Activated naive CD8-positive, alpha-beta T cell treated with anti-CD3 and anti-CD28 coated beads for 36 hours (primary cell): Measurements from ENCODE around the gene KIF16B. TPM values are rescaled to one million over a fixed set of nuclear protein-coding genes. Genes with fewer than 3 reads are reported as not detected.
"Not testable (repeated sequence)": the region's sequence is repeated elsewhere in the genome, so short reads cannot be mapped to it uniquely, and the experiment has no call there.

Source experiments
- DNase-seq: peaks from one replicate; pipeline ENCODE4 v3.0.0; 2021
- H3K27ac Mint-ChIP-seq: one replicate; pipeline ENCODE4 v1.8.0; 2022; ENCODE audit warnings: mild to moderate bottlenecking, moderate library complexity, mixed read lengths
- H3K27me3 Mint-ChIP-seq: one replicate; pipeline ENCODE4 v1.8.0; 2022; ENCODE audit warnings: mild to moderate bottlenecking, mixed read lengths
- H3K36me3 Mint-ChIP-seq: one replicate; pipeline ENCODE4 v1.8.0; 2021; ENCODE audit warnings: mild to moderate bottlenecking, mixed read lengths
- H3K4me1 Mint-ChIP-seq: one replicate; pipeline ENCODE4 v1.8.0; 2021; ENCODE audit warnings: mixed read lengths
- H3K4me3 Mint-ChIP-seq: one replicate; pipeline ENCODE4 v1.8.0; 2022; ENCODE audit warnings: mild to moderate bottlenecking, moderate library complexity, mixed read lengths
- H3K9me3 Mint-ChIP-seq: one replicate; pipeline ENCODE4 v1.8.0; 2022; ENCODE audit warnings: mixed read lengths
- total RNA-seq, 2 experiments: library from RNA; stranded (reverse); gene quantifications; one replicate each; pipeline ENCODE4 v1.2.3, GENCODE V29; 2021

The KIF16B gene
- total RNA-seq, 2 experiments from 2014 or later = 4.8 to 4.9 TPM

DNA sequence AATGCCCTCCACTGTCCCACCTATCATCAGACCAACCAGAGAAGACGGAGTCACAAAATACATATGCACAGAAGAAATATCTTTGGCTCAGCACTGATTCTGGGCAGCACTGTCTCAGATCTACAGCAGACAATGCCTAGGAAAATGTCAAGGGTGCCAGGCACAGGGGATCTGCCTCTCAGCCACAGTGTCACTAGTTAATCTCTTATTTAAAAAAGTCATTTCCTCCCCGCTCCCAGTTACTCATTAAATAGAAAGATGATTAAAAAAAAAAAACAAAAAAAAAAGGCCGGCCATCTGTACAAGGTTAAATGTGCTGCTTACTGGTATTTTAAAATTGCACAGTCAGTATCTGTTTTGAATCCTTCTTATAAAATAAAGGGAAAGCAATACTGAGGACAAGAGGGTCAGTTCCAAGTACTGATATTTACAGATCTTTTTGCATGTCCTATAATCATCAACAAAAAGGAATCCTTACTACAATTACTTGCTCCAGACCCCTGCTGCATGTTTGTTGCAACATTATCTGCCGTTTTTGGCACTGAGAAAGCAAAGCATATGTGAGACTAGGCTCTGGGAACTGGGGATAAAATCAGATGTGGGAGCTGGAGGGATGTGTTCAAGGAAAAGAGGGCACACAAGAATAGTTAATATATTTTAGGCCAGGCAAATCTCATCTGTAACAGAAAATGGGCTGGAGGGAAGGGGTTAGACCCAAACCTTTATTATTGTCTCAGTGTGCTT is 299.3 kb downstream of the KIF16B start:
- Mint-ChIP-seq H3K27ac (no peak overlapping the region), H3K4me1 (no peaks in the 10 kb centered on the region), H3K4me3 (no peak overlapping the region), H3K27me3 (no peaks in the 10 kb centered on the region), H3K36me3 (peaks cover 16% of the 10 kb centered on the region), H3K9me3 (peaks cover 2% of the 10 kb centered on the region)
- no peak for DNase-seq

DNA sequence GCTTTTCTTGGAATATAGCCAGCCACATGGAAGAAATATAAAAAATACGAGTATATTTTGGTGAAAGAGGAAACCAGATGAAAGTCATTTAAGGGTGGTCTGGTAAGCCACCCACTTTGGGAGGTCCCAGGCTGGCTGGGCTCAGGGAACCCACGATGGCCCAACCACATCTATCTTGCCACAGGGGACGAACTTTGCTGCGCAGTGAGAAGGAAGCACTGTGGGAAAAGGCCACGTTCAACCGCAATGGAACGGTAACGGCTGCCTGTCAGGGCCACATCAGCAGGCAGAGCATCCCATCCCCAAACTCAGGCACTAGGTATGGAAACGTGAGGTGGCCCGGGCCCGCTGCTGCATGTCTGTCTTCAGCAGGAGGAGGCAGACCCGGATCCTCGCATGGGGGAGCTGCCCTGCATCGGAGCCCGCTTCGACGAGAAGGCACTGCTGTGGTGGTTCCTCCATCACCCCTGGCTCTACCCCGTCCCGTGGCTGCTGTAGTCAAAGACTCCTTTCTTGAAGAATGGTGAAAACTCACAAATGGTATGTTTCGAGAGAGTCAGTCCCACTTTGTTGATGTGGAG is 300.4 kb downstream of the KIF16B start:
- no peak for DNase-seq
- Mint-ChIP-seq H3K36me3 (peaks cover 17% of the 10 kb centered on the region), H3K9me3 (peaks cover 2% of the 10 kb centered on the region), H3K4me1 (no peaks in the 10 kb centered on the region), H3K4me3 (no peak overlapping the region), H3K27ac (no peak overlapping the region), H3K27me3 (no peaks in the 10 kb centered on the region)

DNA sequence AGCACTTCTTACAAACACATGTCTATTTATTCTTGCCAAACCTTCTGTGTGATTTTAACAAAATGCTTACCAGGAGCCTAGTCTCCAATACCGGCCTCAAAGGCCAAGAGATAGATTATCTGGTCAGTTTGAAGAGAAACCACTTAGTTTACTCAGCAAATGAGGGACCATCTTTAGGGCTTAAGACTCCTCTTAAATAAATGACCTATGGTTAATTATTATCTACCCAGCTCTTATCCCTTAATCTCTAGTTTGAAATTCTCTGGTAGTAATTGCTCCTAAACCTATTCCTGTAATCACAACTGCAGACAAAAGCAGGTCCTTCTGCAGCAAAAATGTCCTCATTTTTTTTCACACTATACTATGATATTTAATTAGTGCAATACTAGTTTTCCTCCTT is 301.8 kb downstream of the KIF16B start:
- Mint-ChIP-seq H3K27me3 (no peaks in the 10 kb centered on the region), H3K4me3 (no peak overlapping the region), H3K27ac (no peak overlapping the region), H3K9me3 (peaks cover 5% of the 10 kb centered on the region), H3K36me3 (peaks cover 20% of the 10 kb centered on the region), H3K4me1 (no peaks in the 10 kb centered on the region)
- DNase-seq = no peak

DNA sequence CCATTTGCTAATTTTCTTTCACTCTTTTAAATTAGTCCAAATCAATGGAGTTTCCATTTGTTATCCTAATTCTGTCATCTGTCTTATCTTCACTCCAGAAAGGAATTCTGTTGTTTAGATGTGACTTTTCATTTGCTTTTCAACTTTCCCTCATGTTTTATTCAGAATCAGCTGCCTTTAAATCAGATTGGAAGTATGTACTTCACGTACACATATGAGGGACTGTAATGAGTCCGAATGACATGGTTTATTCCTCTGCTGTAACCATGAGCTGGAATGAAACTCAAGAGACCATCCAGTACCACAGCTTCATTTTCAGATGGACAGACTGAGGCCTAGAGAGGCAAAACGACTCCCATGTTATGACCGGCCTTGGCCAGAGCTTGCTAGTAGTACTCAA is 302.3 kb downstream of the KIF16B start:
- Mint-ChIP-seq H3K27me3 (no peaks in the 10 kb centered on the region), H3K4me1 (no peaks in the 10 kb centered on the region), H3K36me3 (peaks cover 20% of the 10 kb centered on the region), H3K27ac (no peak overlapping the region), H3K9me3 (peaks cover 6% of the 10 kb centered on the region), H3K4me3 (no peak overlapping the region)
- no peak for DNase-seq

DNA sequence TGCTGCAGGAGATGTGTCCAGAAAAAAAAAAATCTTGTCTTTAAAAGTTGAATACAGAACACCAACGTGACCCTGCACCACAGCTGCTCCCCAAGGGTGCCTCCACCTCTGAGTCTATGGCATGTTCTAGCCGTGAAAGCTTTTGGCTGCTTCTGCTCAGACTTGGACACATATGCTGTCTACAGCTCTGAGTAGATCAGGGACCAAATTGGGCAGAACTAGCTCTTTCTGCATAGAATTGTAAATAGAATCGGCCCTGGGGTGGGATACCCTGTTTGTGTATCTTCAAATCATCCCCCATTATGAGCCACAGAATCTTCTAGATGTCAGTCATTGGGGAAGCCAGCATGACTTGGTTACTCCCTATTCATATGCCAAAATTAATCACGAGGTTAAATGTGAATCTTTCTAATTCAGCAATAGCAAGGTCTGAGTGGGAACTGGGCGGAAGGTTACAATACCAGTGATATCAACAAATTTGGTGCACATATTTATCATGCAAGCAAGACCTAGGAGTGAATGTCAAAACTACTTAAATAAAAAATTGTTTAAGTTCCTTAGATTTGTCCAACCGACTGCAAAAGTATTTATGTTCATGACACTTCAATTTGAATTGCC is 302.8 kb downstream of the KIF16B start:
- H3K9me3 Mint-ChIP-seq = peaks cover 11% of the 10 kb centered on the region

DNA sequence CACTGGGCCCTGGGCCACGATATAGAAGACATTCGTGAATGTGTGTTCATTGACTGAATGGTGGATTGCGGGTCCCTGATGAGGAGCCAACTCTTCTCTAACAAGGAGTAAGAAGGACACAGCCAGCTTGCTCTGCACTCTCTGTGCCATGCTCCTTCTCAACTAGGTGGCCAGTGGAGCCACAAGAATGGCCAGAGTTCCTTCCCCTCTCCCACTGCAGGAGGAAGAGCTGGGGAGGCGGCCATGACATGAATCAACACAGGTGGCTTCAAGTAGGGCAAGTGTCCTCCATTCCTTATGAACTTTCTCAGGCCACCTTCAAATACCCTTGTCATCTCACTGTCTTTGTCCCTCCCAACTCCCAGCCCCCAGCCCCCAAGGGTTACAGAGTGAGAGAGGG is 305.7 kb downstream of the KIF16B start:
- H3K4me3 Mint-ChIP-seq = no peak overlapping the region
- peaks cover 16% of the 10 kb centered on the region for H3K36me3 Mint-ChIP-seq
- DNase-seq = no peak
- no peaks in the 10 kb centered on the region for H3K27me3 Mint-ChIP-seq
- H3K4me1 Mint-ChIP-seq = no peaks in the 10 kb centered on the region
- no peak overlapping the region for H3K27ac Mint-ChIP-seq
- H3K9me3 Mint-ChIP-seq = peaks cover 12% of the 10 kb centered on the region

More for the DNA sequence above, 302.8 kb downstream of the KIF16B start:
- DNase-seq = no peak
- Mint-ChIP-seq H3K36me3 (peaks cover 22% of the 10 kb centered on the region), H3K4me1 (no peaks in the 10 kb centered on the region), H3K4me3 (no peak overlapping the region), H3K27me3 (no peaks in the 10 kb centered on the region), H3K27ac (no peak overlapping the region)

DNA sequence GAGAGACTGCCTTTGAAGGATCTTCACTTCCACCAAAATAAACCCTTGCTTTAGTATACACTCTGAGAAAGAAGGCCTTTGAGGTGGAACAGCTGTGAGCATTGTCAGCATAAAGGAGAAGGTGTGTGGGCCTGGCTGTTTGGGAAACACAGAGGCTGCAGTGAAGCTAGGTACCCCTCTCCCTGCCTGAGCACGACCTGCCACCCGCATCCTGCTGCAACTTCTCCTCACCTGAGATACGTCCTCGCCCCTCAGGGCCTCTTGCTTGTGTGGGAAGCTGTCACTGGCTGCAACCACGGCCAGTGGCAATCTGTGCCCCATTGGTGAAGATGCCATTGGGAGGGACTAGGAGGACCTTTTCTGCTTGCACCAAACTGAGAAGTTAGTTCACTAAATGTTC is 307.9 kb downstream of the KIF16B start:
- Mint-ChIP-seq H3K4me1 (no peaks in the 10 kb centered on the region), H3K27ac (no peak overlapping the region), H3K9me3 (peaks cover 12% of the 10 kb centered on the region), H3K4me3 (no peak overlapping the region), H3K27me3 (no peaks in the 10 kb centered on the region), H3K36me3 (peaks cover 12% of the 10 kb centered on the region)
- no peak for DNase-seq

DNA sequence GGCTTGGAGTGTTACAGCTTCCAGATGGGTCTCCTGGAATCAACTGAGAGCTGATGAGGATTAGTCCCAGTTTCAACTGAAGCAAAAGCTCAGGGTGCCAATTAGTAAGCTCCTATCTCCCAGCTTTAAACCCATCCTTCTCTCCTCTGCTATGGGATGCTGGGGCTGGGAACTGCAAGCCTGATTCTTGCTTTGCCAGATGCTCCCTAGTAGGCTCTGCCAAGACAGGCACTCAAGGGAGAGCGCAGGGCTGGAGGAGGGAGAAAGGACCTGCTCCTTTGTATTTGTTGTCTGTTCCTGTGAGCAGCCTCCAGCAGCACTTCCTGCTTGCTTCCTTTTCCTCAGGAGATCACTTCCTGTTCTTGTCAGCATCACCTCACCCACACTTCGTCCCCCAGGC is 309.7 kb downstream of the KIF16B start:
- H3K27ac Mint-ChIP-seq = peak overlapping the region; percentile 15
- no peaks in the 10 kb centered on the region for H3K27me3 Mint-ChIP-seq
- H3K4me1 Mint-ChIP-seq = no peaks in the 10 kb centered on the region
- no peak for DNase-seq
- H3K36me3 Mint-ChIP-seq = peaks cover 6% of the 10 kb centered on the region
- H3K9me3 Mint-ChIP-seq = peaks cover 11% of the 10 kb centered on the region
- H3K4me3 Mint-ChIP-seq = no peak overlapping the region

DNA sequence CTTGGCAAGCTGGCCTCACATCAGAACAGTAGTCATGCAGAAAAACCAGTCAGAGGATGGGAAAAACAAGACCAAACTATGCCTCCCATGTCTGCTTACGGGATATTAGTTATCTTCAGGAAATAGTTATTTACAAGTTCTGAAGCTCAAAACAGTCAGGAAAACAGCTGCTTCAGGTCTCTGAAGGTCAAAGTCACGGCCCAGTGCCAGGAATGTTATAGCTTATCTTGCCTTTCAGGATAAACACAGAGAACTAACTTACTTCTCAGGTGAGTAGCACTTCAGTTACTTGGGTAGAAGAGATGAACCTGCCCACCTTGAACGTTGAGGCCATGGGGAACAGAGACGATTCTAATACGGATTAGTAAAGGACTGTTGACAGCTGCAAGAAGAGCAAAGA is 310.7 kb downstream of the KIF16B start:
- peaks cover 3% of the 10 kb centered on the region for H3K36me3 Mint-ChIP-seq
- no peak for DNase-seq
- H3K4me3 Mint-ChIP-seq = no peak overlapping the region
- H3K27ac Mint-ChIP-seq = no peak overlapping the region
- peaks cover 11% of the 10 kb centered on the region for H3K9me3 Mint-ChIP-seq
- no peaks in the 10 kb centered on the region for H3K27me3 Mint-ChIP-seq
- no peaks in the 10 kb centered on the region for H3K4me1 Mint-ChIP-seq

DNA sequence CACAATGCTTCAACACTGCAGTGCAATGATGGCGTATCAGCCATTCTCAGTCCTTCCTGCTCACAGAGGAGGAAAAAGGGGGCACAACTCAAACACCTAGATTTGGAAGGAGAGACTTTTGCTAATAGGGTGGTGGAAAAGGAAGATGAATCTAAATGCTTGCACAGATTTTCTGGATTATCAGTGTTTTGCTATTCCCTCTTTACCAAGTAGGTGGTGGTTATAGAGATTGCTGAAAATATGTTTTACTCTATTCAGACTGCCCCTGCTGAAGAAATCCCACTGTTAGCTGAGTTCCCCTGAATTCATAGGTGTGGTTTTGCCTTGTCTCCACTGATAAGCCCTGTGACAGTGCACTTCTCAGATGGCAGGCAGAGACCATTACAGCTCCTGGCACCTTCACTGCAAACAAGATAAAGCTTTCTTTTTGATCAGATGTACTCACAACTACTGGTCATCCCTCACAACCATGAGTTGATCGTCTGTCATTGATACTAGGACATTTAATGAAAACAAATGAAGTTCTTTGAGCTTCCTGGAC is 311.4 kb downstream of the KIF16B start:
- Mint-ChIP-seq H3K27me3 (no peaks in the 10 kb centered on the region), H3K9me3 (peaks cover 8% of the 10 kb centered on the region), H3K4me3 (no peak overlapping the region), H3K4me1 (no peaks in the 10 kb centered on the region), H3K36me3 (peaks cover 2% of the 10 kb centered on the region), H3K27ac (no peak overlapping the region)
- no peak for DNase-seq

DNA sequence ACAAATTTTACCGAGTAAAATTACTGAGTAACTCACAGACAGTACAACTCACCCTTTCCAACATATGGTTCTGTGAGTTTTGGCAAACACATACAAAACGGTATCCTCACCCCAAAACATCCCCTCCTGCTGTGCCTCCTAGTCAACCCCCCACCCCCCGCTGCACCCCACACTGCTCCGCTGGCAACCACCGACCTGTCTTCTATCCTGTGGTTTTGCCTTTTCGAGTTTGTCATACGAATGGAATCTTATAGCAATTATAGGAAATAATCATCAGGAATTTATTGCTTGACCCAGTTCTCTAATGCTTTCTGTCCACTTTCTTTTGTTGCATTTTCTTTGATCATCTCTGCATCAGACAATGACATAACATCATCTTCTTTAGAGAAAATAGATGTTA is 312.3 kb downstream of the KIF16B start:
- Mint-ChIP-seq H3K36me3 (peaks cover 2% of the 10 kb centered on the region), H3K27me3 (no peaks in the 10 kb centered on the region), H3K9me3 (peaks cover 6% of the 10 kb centered on the region), H3K4me1 (no peaks in the 10 kb centered on the region), H3K27ac (no peak overlapping the region), H3K4me3 (no peak overlapping the region)
- DNase-seq = no peak

DNA sequence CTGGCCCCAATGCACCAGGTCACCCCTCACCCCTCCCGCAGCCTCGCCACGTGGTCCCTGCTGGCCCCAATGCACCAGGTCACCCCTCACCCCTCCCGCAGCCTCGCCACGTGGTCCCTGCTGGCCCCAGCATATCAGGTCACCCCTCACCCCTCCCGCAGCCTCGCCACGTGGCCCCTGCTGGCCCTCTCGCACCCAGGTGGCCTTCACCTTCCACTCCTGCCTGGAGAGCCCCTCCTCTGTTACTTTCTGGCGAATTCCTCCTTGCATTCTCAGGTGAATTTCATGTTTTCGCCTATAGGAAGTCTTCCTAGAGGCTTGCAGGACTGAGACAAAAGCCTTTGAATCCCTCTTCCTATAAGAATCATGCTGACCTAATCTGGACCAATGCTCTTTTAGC is 313.1 kb downstream of the KIF16B start:
- not testable (repeated sequence) for H3K4me1 Mint-ChIP-seq, H3K4me3 Mint-ChIP-seq, H3K27ac Mint-ChIP-seq, H3K27me3 Mint-ChIP-seq, H3K36me3 Mint-ChIP-seq, H3K9me3 Mint-ChIP-seq, DNase-seq

DNA sequence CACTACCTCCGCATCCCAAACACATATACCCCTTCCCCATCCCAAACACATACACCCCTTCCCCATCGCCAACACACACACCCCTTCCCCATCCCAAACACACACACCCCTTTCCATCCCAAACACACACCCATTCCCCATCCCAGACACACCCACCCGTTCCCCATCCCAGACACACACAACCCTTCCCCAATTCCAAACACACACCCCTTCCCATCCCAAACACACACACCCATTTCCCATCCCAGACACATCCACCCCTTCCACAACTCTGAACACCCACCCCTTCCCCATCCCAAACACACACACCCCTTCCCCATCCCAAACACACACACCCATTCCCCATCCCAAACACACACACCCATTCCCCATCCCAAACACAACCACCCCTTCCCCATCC is 314.5 kb downstream of the KIF16B start:
- no peak for DNase-seq
- no peaks in the 10 kb centered on the region for H3K27me3 Mint-ChIP-seq
- no peaks in the 10 kb centered on the region for H3K4me1 Mint-ChIP-seq
- H3K27ac Mint-ChIP-seq = no peak overlapping the region
- no peaks in the 10 kb centered on the region for H3K36me3 Mint-ChIP-seq
- H3K4me3 Mint-ChIP-seq = no peak overlapping the region
- no peaks in the 10 kb centered on the region for H3K9me3 Mint-ChIP-seq

DNA sequence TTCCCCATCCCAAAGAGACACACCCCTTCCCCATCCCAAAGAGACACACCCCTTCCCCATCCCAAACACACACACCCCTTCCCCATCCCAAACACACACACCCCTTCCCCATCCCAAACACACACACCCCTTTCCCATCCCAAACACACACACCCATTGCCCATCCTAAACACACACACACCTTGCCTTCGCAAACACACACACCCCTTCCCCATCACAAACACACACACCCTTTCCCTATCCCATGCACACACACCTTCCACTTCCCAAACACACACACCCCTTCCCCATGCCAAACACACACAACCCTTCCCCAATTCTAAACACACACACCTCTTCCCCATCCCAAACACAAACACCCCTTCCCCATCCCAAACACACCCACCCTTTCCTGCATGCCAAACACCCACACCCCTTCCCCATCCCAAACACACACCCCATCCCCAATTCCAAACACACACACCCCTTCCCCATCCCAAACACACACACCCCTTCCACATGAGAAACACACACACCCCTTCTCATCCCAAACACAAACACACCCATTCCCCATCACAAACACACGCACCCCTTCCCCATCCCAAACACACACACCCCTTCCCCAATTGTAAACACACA is 315.3 kb downstream of the KIF16B start:
- Mint-ChIP-seq H3K9me3 (no peaks in the 10 kb centered on the region), H3K27me3 (no peaks in the 10 kb centered on the region), H3K36me3 (no peaks in the 10 kb centered on the region), H3K4me3 (no peak overlapping the region), H3K4me1 (no peaks in the 10 kb centered on the region), H3K27ac (no peak overlapping the region)
- DNase-seq = no peak

DNA sequence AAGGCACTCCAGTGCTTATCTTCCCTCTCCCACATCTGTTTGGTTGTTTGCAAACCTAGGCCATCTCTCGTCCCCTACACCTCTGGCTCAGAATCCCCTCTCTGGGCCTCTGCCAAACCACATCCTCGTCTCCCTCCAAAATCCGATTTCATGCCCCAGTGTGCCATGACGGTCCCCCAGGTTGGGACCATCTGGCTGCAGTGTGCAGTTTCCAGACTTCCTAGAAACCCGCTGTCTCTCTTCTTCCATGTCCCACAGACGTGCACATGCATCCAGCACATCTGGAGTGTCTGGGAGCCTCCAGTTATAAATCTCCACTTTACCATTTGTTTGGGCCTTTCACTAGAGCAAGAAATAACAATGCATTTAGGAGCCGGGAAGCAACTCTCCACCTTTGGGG is 316.2 kb downstream of the KIF16B start:
- Mint-ChIP-seq H3K27ac (peak overlapping the region; percentile 22), H3K9me3 (no peaks in the 10 kb centered on the region), H3K4me3 (no peak overlapping the region), H3K36me3 (no peaks in the 10 kb centered on the region), H3K4me1 (no peaks in the 10 kb centered on the region), H3K27me3 (no peaks in the 10 kb centered on the region)
- DNase-seq = no peak
